ENCODE data around the gene HAAO. TPM values are rescaled to one million over a fixed set of nuclear protein-coding genes. Genes with fewer than 3 reads are reported as not detected.

HAAO gene
- total RNA-seq, 1 donor from 2014 or later: 1.1 TPM

DNA sequence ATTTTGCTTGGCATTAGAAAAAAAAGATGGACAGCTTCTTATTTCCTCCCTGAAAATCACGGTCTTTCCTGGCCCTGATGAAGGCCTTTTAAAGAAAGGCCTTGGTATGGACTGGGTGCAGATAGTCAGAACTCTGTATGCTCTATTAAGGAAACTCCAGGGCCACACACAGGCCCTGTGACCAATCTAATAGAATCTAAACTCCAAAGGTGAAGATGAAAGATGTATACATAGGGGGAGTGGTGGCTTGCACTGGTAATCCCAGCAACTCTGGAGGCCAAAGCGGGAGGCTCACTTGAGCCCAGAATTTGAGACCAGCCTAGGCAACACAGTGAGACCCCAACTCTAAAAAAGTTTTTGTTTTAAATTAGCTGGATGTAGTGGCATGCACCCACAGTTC lies 65.7 kb downstream of the HAAO start:
- H3K36me3 ChIP-seq (ENCODE audit: insufficient read depth, low read length): no peaks in the 10 kb centered on the region
- Mint-ChIP-seq H3K4me1 (ENCODE audit: low read depth, unreplicated experiment) (peaks cover 19% of the 10 kb centered on the region), H3K27me3 (ENCODE audit: low read depth, unreplicated experiment) (no peaks in the 10 kb centered on the region), H3K9me3 (ENCODE audit: unreplicated experiment) (peaks cover 1% of the 10 kb centered on the region), H3K36me3 (ENCODE audit: low read depth, unreplicated experiment) (peaks cover 15% of the 10 kb centered on the region), H3K4me3 (ENCODE audit: unreplicated experiment) (no peak overlapping the region), H3K27ac (ENCODE audit: unreplicated experiment) (no peak overlapping the region)
- no peak overlapping the region for H3K4me2 ChIP-seq (ENCODE audit: low read length)
- FAIRE-seq: no peak
- H3K79me2 ChIP-seq (ENCODE audit: insufficient read depth, low read length): no peaks in the 10 kb centered on the region
- no peak for DNase-seq (ENCODE audit: low read depth)
- peaks cover 3% of the 10 kb centered on the region for H3K4me1 ChIP-seq (ENCODE audit: insufficient read depth, low read length)
- no peaks in the 10 kb centered on the region for H3K9me3 ChIP-seq (ENCODE audit: insufficient read depth, low read depth, low read length)
- no peak overlapping the region for H3K9ac ChIP-seq (ENCODE audit: low read length)
- no peak overlapping the region for H3K4me3 ChIP-seq (ENCODE audit: insufficient read depth, low read depth, low read length)
- no peak overlapping the region for H2AFZ ChIP-seq (ENCODE audit: low read depth, low read length)
- no peak overlapping the region for H3K27ac ChIP-seq (ENCODE audit: low read depth, low read length)
- H3K27me3 ChIP-seq (ENCODE audit: insufficient read depth, low read length): no peaks in the 10 kb centered on the region
- H4K20me1 ChIP-seq (ENCODE audit: insufficient read depth, low read length): no peaks in the 10 kb centered on the region
- TF ChIP-seq, protein P1, sequence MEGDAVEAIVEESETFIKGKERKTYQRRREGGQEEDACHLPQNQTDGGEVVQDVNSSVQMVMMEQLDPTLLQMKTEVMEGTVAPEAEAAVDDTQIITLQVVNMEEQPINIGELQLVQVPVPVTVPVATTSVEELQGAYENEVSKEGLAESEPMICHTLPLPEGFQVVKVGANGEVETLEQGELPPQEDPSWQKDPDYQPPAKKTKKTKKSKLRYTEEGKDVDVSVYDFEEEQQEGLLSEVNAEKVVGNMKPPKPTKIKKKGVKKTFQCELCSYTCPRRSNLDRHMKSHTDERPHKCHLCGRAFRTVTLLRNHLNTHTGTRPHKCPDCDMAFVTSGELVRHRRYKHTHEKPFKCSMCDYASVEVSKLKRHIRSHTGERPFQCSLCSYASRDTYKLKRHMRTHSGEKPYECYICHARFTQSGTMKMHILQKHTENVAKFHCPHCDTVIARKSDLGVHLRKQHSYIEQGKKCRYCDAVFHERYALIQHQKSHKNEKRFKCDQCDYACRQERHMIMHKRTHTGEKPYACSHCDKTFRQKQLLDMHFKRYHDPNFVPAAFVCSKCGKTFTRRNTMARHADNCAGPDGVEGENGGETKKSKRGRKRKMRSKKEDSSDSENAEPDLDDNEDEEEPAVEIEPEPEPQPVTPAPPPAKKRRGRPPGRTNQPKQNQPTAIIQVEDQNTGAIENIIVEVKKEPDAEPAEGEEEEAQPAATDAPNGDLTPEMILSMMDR (IDR thresholded peaks at IDR 0.05; ENCODE audit: insufficient read depth, low read depth, low read length): no peak
- TF ChIP-seq EZH2 (IDR thresholded peaks at IDR 0.05; ENCODE audit: insufficient read depth, low read length): no peak

DNA sequence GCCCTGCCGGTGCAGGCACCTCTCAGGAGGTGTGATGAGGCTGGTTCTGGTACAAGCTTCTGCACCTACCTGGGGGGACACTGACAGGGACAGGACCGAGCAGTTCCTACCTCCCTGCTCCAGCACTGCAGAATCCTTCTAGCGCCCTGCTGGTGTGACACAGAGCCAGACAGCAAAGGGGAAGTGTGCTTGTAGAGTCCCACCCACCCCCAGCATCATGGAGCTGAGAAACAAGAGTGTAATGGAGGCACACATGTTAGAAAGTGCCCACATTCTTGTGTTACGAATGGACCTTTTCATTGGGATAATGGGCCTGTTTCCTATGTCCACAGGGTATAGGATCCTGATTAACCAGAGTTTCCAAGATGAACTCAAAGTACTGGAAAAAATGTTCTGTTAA lies 66.7 kb downstream of the HAAO start:
- Histone ChIP-seq H3K9me3 (ENCODE audit: insufficient read depth, low read depth, low read length) (no peaks in the 10 kb centered on the region), H3K9ac (ENCODE audit: low read length) (no peak overlapping the region), H2AFZ (ENCODE audit: low read depth, low read length) (no peak overlapping the region), H3K27me3 (ENCODE audit: insufficient read depth, low read length) (no peaks in the 10 kb centered on the region), H3K4me2 (ENCODE audit: low read length) (no peak overlapping the region), H3K4me3 (ENCODE audit: insufficient read depth, low read depth, low read length) (no peak overlapping the region), H3K79me2 (ENCODE audit: insufficient read depth, low read length) (no peaks in the 10 kb centered on the region), H3K36me3 (ENCODE audit: insufficient read depth, low read length) (no peaks in the 10 kb centered on the region), H3K4me1 (ENCODE audit: insufficient read depth, low read length) (peaks cover 3% of the 10 kb centered on the region), H4K20me1 (ENCODE audit: insufficient read depth, low read length) (no peaks in the 10 kb centered on the region), H3K27ac (ENCODE audit: low read depth, low read length) (no peak overlapping the region)
- Mint-ChIP-seq H3K9me3 (ENCODE audit: unreplicated experiment) (peaks cover 1% of the 10 kb centered on the region), H3K4me3 (ENCODE audit: unreplicated experiment) (no peak overlapping the region), H3K36me3 (ENCODE audit: low read depth, unreplicated experiment) (peaks cover 15% of the 10 kb centered on the region), H3K27ac (ENCODE audit: unreplicated experiment) (no peak overlapping the region), H3K27me3 (ENCODE audit: low read depth, unreplicated experiment) (no peaks in the 10 kb centered on the region), H3K4me1 (ENCODE audit: low read depth, unreplicated experiment) (peaks cover 19% of the 10 kb centered on the region)
- DNase-seq (ENCODE audit: low read depth): no peak
- no peak for FAIRE-seq
- TF ChIP-seq, protein P1 (IDR thresholded peaks at IDR 0.05; ENCODE audit: insufficient read depth, low read depth, low read length): no peak
- no peak for TF ChIP-seq EZH2 (IDR thresholded peaks at IDR 0.05; ENCODE audit: insufficient read depth, low read length)

DNA sequence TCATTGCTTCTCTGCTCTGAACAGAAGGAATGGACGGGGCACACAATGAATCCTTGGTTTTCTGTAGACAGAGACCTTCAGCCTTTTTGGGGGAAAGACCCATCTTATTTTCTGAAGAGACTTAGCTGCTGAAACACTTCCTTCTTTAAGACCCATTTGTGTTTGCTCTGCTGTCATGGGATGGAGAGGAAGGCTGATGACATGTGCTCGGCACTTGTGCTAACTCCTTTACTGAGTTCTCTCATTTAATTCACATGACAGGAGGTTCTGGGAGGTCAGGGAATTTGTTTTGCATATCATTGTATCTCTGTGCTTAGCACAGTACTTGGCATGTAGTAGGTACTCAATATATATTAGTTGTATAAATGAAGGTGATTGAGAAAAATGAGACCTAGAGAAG lies 67.5 kb downstream of the HAAO start:
- FAIRE-seq (no peak), DNase-seq (ENCODE audit: low read depth) (no peak)
- Mint-ChIP-seq H3K4me1 (ENCODE audit: low read depth, unreplicated experiment) (peaks cover 19% of the 10 kb centered on the region), H3K36me3 (ENCODE audit: low read depth, unreplicated experiment) (peaks cover 14% of the 10 kb centered on the region), H3K27ac (ENCODE audit: unreplicated experiment) (peak overlapping the region; percentile 27), H3K4me3 (ENCODE audit: unreplicated experiment) (no peak overlapping the region), H3K9me3 (ENCODE audit: unreplicated experiment) (no peaks in the 10 kb centered on the region), H3K27me3 (ENCODE audit: low read depth, unreplicated experiment) (no peaks in the 10 kb centered on the region)
- no peak overlapping the region for H3K4me3 ChIP-seq (ENCODE audit: insufficient read depth, low read depth, low read length)
- no peaks in the 10 kb centered on the region for H3K27me3 ChIP-seq (ENCODE audit: insufficient read depth, low read length)
- H3K27ac ChIP-seq (ENCODE audit: low read depth, low read length): no peak overlapping the region
- no peak overlapping the region for H2AFZ ChIP-seq (ENCODE audit: low read depth, low read length)
- H3K4me2 ChIP-seq (ENCODE audit: low read length): no peak overlapping the region
- no peaks in the 10 kb centered on the region for H3K9me3 ChIP-seq (ENCODE audit: insufficient read depth, low read depth, low read length)
- H3K9ac ChIP-seq (ENCODE audit: low read length): no peak overlapping the region
- H3K36me3 ChIP-seq (ENCODE audit: insufficient read depth, low read length): no peaks in the 10 kb centered on the region
- TF ChIP-seq EZH2 (IDR thresholded peaks at IDR 0.05; ENCODE audit: insufficient read depth, low read length): no peak
- TF ChIP-seq, protein P1 (IDR thresholded peaks at IDR 0.05; ENCODE audit: insufficient read depth, low read depth, low read length): no peak
- H4K20me1 ChIP-seq (ENCODE audit: insufficient read depth, low read length): no peaks in the 10 kb centered on the region
- no peaks in the 10 kb centered on the region for H3K79me2 ChIP-seq (ENCODE audit: insufficient read depth, low read length)
- peaks cover 3% of the 10 kb centered on the region for H3K4me1 ChIP-seq (ENCODE audit: insufficient read depth, low read length)
